ENCODE data around the gene PPP1R37. TPM values are rescaled to one million over a fixed set of nuclear protein-coding genes. Genes with fewer than 3 reads are reported as not detected.
A peak's percentile ranks its signal among the peaks of the same experiment; 100 is the strongest.

Gene PPP1R37
- total and polyA plus RNA-seq, 2 donors (not counting 1 experiment from before 2014, with no cell fraction given), result 20.7 to 28.1 TPM

DNA sequence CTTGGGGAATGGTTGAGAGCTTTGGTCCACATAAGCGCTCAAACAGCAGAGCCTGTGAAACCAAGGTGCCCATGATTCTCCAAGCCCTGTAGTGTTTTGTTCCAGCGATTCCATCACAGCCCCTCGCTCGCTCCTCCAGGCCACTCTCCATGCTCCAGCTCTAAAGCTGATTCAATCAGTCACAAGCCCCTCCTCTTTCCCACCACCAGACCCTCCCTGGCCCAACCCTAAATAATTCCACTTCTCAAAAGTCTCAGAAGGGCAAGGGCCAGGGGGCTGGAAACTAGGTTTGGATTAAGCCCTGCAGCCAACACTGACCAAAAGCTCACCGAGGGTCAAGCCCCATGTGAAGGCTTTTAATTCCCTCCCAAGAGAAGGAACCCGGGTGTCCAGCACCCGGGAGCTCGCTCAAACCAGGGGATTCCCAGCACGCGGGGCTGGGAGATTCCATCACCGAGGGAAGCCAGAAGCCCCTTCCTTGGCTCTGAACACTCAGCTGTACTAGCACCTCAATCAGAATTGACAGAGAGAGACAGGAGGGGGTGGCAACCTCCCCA, 18.2 kb upstream of the PPP1R37 start:
- Histone ChIP-seq H3K4me2 (replicated peaks; ENCODE audit: low read depth, low read length, poor library complexity, severe bottlenecking) (peak overlapping the region; percentile 91), H3K36me3 (replicated peaks in 1 of 2; ENCODE audit: control extremely low read depth in 1 of 2, control insufficient read depth in 1 of 2, extremely low read depth in 1 of 2, insufficient read depth in 2 of 2, low read length in 1 of 2) (peaks cover 0 to 46% of the 10 kb centered on the region in 2 experiments), H3K27ac (ENCODE audit: low read length in 2 of 2) (peak overlapping the region; percentile 81 to 87), H3K79me2 (ENCODE audit: control insufficient read depth, insufficient read depth, low read length) (peaks cover 62% of the 10 kb centered on the region), H3K4me1 (ENCODE audit: control insufficient read depth in 2 of 2, insufficient read depth in 2 of 2, low read length in 2 of 2) (peaks cover 31 to 56% of the 10 kb centered on the region in 2 donors), H3K9ac (ENCODE audit: low read length) (peak overlapping the region; percentile 93), H3K27me3 (replicated peaks in 1 of 4; ENCODE audit: control extremely low read depth in 1 of 4, control insufficient read depth in 3 of 4, insufficient read depth in 4 of 4, low read length in 3 of 4) (no peaks in the 10 kb centered on the region), H3K9me3 (ENCODE audit: control extremely low read depth in 1 of 3, control insufficient read depth in 2 of 3, insufficient read depth in 1 of 3, low read length in 2 of 3) (no peaks in the 10 kb centered on the region), H2AFZ (ENCODE audit: insufficient read depth, low read depth, low read length, poor library complexity, severe bottlenecking) (no peak overlapping the region), H3K4me3 (ENCODE audit: control extremely low read depth in 1 of 5, extremely low read depth in 1 of 5, insufficient read depth in 1 of 5, low read depth in 2 of 5, low read length in 4 of 5) (peak overlapping the region; percentile 16 to 94 (median 84)), H4K20me1 (ENCODE audit: control insufficient read depth, insufficient read depth, low read length, poor library complexity, severe bottlenecking) (peaks cover 68% of the 10 kb centered on the region)
- intact Hi-C loops (cut with micrococcal nuclease), result loop anchor here (1.0 to 5.0 kb wide), 6 partner anchors 16 to 323 kb away; partner anchors contain the start of genes BLOC1S3, RELB and TRAPPC6A
- TF ChIP-seq EZH2 (IDR thresholded peaks at IDR 0.05; ENCODE audit: borderline replicate concordance, insufficient read depth, low read depth, low read length, poor library complexity, severe bottlenecking), result no peak
- TF ChIP-seq, protein P1, sequence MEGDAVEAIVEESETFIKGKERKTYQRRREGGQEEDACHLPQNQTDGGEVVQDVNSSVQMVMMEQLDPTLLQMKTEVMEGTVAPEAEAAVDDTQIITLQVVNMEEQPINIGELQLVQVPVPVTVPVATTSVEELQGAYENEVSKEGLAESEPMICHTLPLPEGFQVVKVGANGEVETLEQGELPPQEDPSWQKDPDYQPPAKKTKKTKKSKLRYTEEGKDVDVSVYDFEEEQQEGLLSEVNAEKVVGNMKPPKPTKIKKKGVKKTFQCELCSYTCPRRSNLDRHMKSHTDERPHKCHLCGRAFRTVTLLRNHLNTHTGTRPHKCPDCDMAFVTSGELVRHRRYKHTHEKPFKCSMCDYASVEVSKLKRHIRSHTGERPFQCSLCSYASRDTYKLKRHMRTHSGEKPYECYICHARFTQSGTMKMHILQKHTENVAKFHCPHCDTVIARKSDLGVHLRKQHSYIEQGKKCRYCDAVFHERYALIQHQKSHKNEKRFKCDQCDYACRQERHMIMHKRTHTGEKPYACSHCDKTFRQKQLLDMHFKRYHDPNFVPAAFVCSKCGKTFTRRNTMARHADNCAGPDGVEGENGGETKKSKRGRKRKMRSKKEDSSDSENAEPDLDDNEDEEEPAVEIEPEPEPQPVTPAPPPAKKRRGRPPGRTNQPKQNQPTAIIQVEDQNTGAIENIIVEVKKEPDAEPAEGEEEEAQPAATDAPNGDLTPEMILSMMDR (IDR thresholded peaks at IDR 0.05), result no peak
- DNase-seq, result no peak
- no peaks in the 10 kb centered on the region for H3K27me3 Mint-ChIP-seq
- H3K9me3 Mint-ChIP-seq (ENCODE audit: insufficient read depth), result no peaks in the 10 kb centered on the region
- peaks cover 60% of the 10 kb centered on the region for H3K4me1 Mint-ChIP-seq
- ATAC-seq (ENCODE audit: low read depth), result no peak
- ChIA-PET CTCF (interaction anchor here (0.8 to 2.2 kb wide), 10 partner anchors 9 to 120 kb away, joined by 3 to 24 read pairs (median 5); partner anchors contain the start of gene CLPTM1), POLR2A (interaction anchor here (0.5 to 1.8 kb wide), 11 partner anchors 9 to 189 kb away, joined by 3 to 19 read pairs (median 6); partner anchors contain the start of genes BLOC1S3, CLASRP, PPP1R37 and RELB)
- peak overlapping the region; percentile 96 for H3K27ac Mint-ChIP-seq
- 71% methylated on average over 6 of the region's 11 CpGs for WGBS (ENCODE audit: insufficient coverage)
- peak overlapping the region; percentile 94 for H3K4me3 Mint-ChIP-seq
